Hepatocyte (in vitro differentiated cells): ENCODE measurements around the gene RASGEF1C.

Source experiments
- CTCF ChIP-seq: fragments of 200-600 bp; sonication (generic); IDR thresholded peaks from 2 replicates; pipeline ENCODE4 v1.5.1; 2016; ENCODE audit warnings: antibody characterized with exemption, mild to moderate bottlenecking; ENCODE audit not compliant: poor library complexity
- EZH2 ChIP-seq: fragments of 200-600 bp; sonication (generic); IDR thresholded peaks from 2 replicates; pipeline ENCODE4 v1.6.1; 2016; ENCODE audit warnings: antibody characterized with exemption, mild to moderate bottlenecking, borderline replicate concordance
- EZH2phosphoT487 ChIP-seq: fragments of 200-600 bp; sonication (generic); IDR thresholded peaks from one replicate; pipeline ENCODE4 v1.6.1; 2018; ENCODE audit warnings: antibody characterized with exemption, mild to moderate bottlenecking, low read depth, moderate library complexity; ENCODE audit not compliant: unreplicated experiment, severe bottlenecking

- TF ChIP-seq CTCF, result no peak
- TF ChIP-seq EZH2phosphoT487, result no peak
- no peak for TF ChIP-seq EZH2
These were observed 28.2 kb downstream of the RASGEF1C start for GRCh38 chr5:180180846-180181245.
